Measurements from ENCODE around the gene GLT1D1.
A peak's percentile ranks its signal among the peaks of the same experiment; 100 is the strongest.
"Not testable (repeated sequence)": the region's sequence is repeated elsewhere in the genome, so short reads cannot be mapped to it uniquely, and the experiment has no call there.

The GLT1D1 gene

GRCh38 chr12:128852885-128853599 is at the start of gene GLT1D1:
Gene GLT1D1 (plus strand): TSS chr12:128853478. CDS start chr12:128853582, 104 bp downstream.
- DNase-seq (ENCODE audit: low spot score) = no peak

GRCh38 chr12:128803788-128804187 is 49.5 kb upstream of the GLT1D1 start:
- no peak for DNase-seq (ENCODE audit: low spot score)

GRCh38 chr12:128804762-128805161 is 48.5 kb upstream of the GLT1D1 start:
- no peak for DNase-seq (ENCODE audit: low spot score)

DNA sequence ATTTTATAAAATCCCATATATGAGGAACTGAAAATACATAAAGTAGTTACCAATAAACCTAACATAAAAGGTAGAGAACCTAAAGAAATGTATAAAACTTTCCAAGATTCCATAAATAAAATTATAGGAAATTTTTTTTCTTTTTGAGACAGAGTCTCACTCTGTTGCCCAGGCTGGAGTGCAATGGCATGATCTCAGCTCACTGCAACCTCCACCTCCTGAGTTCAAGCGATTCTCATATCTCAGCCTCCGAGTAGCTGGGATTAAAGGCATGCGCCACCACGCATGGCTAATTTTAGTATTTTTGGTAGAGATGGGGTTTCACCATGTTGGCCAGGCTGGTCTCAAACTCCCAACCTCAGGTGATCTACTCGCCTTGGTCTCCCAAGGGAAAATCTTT is 47.9 kb upstream of the GLT1D1 start:
- DNase-seq (ENCODE audit: low spot score) = not testable (repeated sequence)

DNA sequence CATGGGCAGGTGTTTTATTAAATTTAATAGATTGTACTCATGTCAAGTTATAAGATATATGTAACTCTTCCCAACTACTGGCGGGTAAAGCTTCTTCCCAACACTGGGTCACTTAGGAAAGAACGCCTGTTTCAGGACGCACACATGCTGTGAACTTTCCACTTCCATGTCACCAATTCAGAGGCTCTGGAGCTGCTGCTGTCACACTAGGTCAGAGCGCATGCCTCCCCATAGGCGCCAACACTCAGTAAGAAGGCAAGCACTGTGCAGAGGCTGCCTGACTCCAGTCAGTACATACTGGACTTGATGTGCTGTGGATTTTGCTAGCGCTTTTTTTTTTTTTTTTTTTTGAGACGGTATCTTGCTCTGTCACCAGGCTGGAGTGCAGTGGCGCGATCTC is 46.7 kb upstream of the GLT1D1 start:
- no peak for DNase-seq (ENCODE audit: low spot score)

DNA sequence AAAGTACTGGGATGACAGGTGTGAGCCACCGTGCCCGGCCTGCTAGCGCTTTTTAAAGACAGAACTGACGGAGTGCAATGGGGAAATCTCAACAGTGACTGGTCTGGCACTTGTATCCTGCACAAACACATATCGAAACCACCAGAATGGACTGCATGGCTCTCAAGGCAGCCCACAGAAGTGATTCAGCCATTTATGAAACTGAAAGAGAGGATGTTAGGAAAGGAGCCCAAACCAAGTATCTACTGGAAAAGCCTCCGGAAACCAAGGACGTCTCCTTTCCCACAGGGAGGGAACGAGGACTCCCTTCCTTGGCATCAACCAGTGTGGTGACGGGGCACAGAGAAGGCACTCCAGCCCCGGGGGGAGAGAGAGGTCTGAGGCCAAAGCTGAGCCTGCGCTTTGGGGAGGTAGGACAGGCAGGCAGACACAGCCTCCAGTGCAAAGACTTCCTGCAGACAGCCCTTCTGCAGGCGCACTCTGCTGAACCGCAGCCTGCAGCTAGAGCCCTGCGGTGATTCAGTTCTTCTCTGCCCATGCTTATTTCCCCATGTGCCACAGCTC is 46.0 kb upstream of the GLT1D1 start:
- no peak for DNase-seq (ENCODE audit: low spot score)

GRCh38 chr12:128808651-128809050 is 44.6 kb upstream of the GLT1D1 start:
- no peak for DNase-seq (ENCODE audit: low spot score)

DNA sequence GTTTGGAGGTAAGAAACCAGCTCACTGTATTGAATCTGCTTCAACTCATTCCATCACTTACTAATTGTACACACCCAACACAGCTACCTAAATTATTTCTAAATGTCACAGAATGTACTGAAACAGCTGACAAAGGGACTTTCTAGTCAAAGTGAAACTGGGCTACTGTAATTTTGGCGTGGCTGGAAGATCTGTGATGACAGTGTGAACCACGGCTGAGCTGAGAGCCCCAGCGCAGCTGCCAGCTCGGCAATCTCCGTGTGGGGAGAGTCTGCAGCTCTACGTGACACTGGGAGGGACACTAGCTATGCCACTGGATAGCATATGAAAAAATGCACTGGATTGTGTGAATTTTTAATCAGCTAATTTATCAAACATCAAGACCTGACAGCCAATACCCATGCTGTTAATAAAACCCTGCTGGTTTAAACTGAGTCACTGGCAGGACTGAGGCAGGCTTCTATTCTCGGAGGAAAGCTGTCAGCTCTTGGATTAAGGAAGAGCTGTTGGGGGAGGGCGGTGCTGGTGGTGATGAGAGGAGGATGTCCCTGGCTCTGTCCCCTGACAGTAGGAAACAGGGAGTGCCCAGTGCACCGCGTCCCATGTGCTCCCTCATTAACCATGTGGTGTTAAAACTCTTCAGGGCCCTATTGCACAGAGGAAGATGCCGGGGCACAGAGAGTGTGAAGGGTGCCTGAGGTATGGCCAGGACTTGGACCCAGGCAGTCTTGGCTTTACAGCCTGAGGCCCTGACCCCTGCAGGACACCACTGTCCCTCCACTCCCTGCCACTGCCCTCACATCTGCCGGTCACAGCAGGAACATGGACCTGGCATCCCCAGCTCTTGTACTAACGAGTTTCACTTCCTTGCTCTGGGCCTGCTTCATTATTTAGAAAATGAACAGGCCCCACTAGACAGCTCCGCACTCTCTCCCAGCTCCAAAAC is 42.8 kb upstream of the GLT1D1 start:
- DNase-seq (ENCODE audit: low spot score) = no peak

DNA sequence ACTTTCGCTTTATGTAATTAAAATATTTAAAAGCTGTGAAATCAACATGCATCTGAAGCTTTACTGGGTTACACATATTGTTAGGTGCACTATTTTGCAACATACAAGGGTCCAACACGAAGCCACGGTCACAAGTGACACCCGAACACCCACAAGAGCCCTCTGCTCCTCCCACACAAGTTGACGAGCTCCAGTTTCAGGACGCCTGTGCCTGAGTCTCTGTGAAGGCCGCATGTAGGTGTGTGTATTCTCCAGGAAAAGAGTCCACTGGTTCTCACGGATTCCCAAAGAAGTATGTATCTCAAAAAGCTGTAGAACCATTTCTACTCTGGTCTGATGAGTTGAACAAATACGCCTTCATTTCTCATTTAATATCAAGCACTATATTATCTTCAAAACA is 41.5 kb upstream of the GLT1D1 start:
- DNase-seq (ENCODE audit: low spot score) = no peak

- DNase-seq (ENCODE audit: low spot score) = no peak
Measured at GRCh38 chr12:128813392-128813791, 39.9 kb upstream of the GLT1D1 start.

DNA sequence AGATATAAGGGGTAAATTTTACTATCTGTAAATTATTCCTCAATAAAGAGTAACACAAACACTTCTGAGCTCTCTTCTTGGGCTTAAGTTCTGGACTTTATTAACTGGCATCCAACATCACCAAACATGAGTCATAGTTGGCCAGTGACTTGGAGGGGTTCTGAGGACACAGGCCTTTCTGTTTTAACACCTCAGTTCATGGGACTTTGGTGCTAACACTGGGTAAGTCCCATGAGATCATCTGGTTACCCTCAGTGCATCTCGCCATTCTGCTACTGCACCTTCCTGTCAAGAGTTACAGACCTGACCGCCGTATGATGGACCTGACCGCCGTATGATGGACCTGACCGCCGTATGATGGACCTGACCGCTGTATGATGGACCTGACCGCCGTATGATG is 39.4 kb upstream of the GLT1D1 start:
- DNase-seq (ENCODE audit: low spot score) = no peak

GRCh38 chr12:128814411-128815261 is 38.6 kb upstream of the GLT1D1 start:
- no peak for DNase-seq (ENCODE audit: low spot score)

GRCh38 chr12:128815779-128816642 is 37.3 kb upstream of the GLT1D1 start:
- no peak for DNase-seq (ENCODE audit: low spot score)

DNA sequence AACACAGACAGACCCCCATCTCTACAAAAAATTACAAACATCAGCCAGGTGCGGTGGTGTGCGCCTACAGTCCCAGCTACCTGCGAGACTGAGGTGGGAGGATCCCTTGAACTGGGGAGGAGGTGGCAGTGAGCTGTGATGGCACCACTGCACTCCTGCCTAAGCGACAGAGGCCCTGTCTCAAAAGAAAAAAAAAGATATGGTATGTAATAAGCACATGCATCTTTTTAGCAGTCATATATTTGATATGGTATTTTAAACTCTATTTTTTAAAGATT is 36.7 kb upstream of the GLT1D1 start:
- no peak for DNase-seq (ENCODE audit: low spot score)

- DNase-seq (ENCODE audit: low spot score) = no peak
Measured at GRCh38 chr12:128817111-128818015, 35.9 kb upstream of the GLT1D1 start.

- peak; percentile 35 for DNase-seq (ENCODE audit: low spot score)
Measured at GRCh38 chr12:128818065-128819022, 34.9 kb upstream of the GLT1D1 start.

GRCh38 chr12:128819293-128820144 is 33.8 kb upstream of the GLT1D1 start:
- DNase-seq (ENCODE audit: low spot score) = no peak

GRCh38 chr12:128820253-128820652 is 33.0 kb upstream of the GLT1D1 start:
- no peak for DNase-seq (ENCODE audit: low spot score)
